Right ventricle myocardium inferior (tissue), 1 donor: ENCODE data around the gene TMPRSS9. TPM values are rescaled to one million over a fixed set of nuclear protein-coding genes. Genes with fewer than 3 reads are reported as not detected.

Experiments used
- ATAC-seq: fragments of 200-7000 bp; cut with Tn5 transposase; one replicate; pipeline ENCODE4 v1.9.1; 2020; ENCODE audit warnings: mild to moderate bottlenecking, moderate library complexity
- DNase-seq: peaks from one replicate; pipeline ENCODE4 v3.0.0; 2021; ENCODE audit errors: missing footprints
- intact Hi-C: fragments of 100-400 bp; cut with DNase I; formaldehyde crosslinking; loops from one replicate; pipeline ENCODE4 v1.11.0; 2022
- total RNA-seq: library from RNA; stranded (reverse); fragmentation: NEBNext Ultra II Directional; extraction: Animal tissue kit (Norgen Biotek cat#: 25700); gene quantifications from one replicate; pipeline ENCODE4 v1.2.1, GENCODE V29; 2021
- donor health status: DM: no; HTN: yes; CAD: no; lungs with severe emphysema.

Gene TMPRSS9
- total RNA-seq, 1 donor from 2014 or later = not detected

- no peak for ATAC-seq
- intact Hi-C loops = no loop called here
- no peak for DNase-seq
Measured at GRCh38 chr19:2424686-2425621, 64.9 kb downstream of the TMPRSS9 start.

GRCh38 chr19:2425622-2426581 lies 65.8 kb downstream of the TMPRSS9 start:
- ATAC-seq (no peak), DNase-seq (peak; percentile 64)
- intact Hi-C loops = no loop called here

DNA sequence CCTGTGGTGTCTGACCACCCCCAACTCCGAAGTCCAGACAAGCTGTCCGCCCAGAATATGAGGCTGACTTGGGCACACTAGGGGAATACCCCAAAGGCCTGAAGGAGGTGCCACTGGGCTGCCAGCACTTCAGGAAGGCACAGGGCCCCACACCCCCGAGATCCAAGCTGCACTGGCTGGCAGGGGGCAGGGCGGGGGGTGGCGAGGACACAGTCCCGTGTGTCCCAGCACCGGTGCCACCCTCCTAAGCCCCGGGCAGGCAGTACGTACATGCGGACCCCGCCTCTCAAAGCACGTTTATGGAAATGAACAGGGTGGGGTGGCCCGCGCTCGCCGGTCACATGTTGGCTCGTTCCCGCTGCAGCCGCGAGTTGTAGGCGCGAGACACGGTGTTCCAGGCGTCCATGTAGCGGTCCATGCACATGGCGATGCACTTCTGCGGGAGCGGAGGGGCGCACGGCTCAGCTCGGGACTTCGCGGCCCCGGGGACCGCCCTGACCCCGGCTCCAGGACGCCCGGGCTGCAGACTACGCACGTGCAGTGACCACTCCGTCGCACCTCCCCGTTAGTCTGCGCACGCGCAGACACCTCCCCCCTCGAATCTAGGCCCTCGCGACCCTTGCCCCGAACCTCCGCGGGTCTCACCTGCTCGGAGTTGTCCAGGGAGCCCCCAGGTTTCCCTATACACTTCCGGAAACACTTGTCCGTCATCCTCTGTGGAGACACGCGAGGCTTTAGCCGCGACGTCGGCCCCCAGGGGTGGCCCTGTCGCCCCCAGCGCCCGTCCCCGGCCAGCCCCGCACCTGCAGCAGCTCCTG lies 66.8 kb downstream of the TMPRSS9 start:
- DNase-seq = no peak
- intact Hi-C loops = loop anchor here (1.0 kb wide), 1 partner anchor 30 kb away; no protein-coding TSS in a partner anchor
- peak; percentile 20 for ATAC-seq

- ATAC-seq (peak; percentile 95), DNase-seq (peak; percentile 99)
- intact Hi-C loops = loop anchor here (1.0 kb wide), 1 partner anchor 30 kb away; no protein-coding TSS in a partner anchor
Measured at GRCh38 chr19:2427429-2428320, 67.6 kb downstream of the TMPRSS9 start, which contains the start of gene TIMM13. Gene TIMM13, minus strand, starts transcription at chr19:2427586. Its CDS starts 53 bp downstream, at chr19:2427533.

- peak; percentile 74 for DNase-seq
- intact Hi-C loops = no loop called here
Measured at GRCh38 chr19:2428321-2428690, 68.2 kb downstream of the TMPRSS9 start.

DNA sequence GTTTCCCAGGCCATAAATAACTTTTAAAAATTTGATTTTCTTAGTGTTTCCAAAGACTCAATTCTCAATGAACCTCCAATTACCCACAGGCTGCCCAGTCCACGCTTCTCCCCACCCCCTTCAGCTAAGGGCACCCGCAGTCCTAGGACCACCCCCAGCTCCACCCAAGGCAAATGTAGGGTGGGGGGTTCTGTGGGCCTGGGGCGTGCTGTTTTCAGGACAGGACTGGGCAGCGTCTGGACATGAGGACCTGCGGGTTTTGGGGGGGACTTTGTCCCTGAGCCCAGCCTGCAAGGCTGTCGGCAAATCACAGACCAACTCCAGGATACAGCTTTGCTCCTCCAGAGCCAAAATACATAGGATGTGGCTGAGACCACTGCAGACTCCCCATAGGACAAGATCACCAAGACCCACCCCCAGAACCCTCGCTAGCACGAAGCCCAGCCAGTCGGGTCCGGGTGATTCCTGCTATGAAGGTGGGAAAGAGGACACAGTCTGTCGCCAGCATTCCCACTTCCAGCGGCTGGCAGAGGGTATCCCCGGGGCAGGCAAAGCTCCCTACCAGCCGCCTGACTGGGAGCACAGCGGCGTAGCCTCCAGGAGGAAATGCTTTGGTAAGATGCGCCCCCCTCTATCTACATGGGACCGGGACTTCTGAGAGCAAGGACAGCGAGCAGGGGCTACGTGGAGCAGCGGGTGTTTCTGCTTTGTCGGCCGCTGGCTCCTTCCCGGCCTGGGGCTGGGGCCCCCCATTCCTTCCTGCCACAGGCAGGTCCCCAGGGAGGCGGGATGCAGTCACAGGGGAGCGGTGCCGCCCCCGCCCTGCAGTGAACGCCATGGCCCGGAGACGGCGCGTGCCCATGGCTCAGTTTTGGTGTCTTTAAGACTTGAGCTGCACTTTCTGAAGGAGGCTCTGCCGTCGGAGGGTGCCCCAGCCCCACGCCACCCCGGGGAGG lies 69.0 kb downstream of the TMPRSS9 start:
- peak; percentile 60 for DNase-seq
- intact Hi-C loops = no loop called here
- no peak for ATAC-seq

More at GRCh38 chr19:2428321-2428690, 68.2 kb downstream of the TMPRSS9 start:
- no peak for ATAC-seq

- intact Hi-C loops = no loop called here
- ATAC-seq (no peak), DNase-seq (peak; percentile 54)
Measured at GRCh38 chr19:2429917-2430535, 70.0 kb downstream of the TMPRSS9 start.

GRCh38 chr19:2431318-2432055 lies 71.4 kb downstream of the TMPRSS9 start:
- ATAC-seq (no peak), DNase-seq (peak; percentile 39)
- intact Hi-C loops = no loop called here

- intact Hi-C loops = no loop called here
Measured at GRCh38 chr19:2432131-2432848, 72.2 kb downstream of the TMPRSS9 start.

DNA sequence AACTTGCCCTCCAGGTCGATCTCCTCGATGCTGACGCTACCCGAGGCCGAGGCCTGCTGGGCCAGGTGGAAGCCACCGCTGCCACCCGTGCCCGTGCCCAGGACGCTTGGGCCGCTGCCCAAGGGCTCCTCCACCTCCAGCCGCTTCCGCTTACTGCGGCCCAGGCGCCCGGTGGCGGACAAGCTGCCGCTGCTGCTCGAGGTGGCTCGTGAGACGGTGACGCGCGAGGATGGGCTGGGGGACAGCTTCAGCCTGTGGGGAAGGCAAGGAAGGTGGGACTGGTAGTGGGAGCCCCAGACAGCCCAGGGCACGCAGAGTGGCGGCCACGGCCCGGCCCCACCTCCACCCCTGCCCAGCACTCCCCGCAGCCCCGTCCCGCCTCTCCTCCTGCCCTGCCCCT lies 73.8 kb downstream of the TMPRSS9 start:
- DNase-seq (no peak), ATAC-seq (no peak)
- intact Hi-C loops = no loop called here

More at GRCh38 chr19:2432131-2432848, 72.2 kb downstream of the TMPRSS9 start:
- ATAC-seq = no peak
- DNase-seq = peak; percentile 60

- ATAC-seq = no peak
- intact Hi-C loops = no loop called here
- peak; percentile 46 for DNase-seq
Measured at GRCh38 chr19:2434267-2434666, 74.2 kb downstream of the TMPRSS9 start.

DNA sequence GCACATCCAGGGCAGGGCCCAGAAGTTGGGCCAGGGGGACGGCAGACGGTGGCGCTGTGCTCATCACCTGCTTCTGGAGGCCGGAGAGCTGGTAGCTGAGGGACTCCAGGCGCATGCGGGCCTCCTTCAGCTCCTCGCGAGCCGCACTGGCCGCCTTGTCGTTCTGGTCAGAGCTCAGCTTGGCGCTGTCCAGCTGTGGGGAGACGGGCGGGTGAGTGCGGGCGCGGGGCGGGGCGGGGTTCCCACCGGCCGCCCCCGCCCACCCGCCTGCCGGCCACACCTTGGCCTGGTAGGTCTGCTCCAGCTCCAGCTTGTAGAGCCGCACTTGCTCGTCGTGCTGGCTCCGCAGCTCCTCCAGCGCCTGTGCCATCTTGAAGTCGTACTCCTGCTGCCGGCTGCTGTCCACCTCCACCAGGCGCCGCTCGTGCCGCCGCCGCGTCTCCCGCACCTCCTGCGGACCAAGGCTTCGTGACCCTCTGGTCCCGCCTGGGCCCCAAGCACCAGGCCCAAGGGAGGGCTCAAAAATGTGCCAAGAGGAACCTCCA lies 74.7 kb downstream of the TMPRSS9 start:
- ATAC-seq (no peak), DNase-seq (peak; percentile 43)
- intact Hi-C loops = no loop called here

- intact Hi-C loops = no loop called here
- DNase-seq (peak; percentile 23), ATAC-seq (no peak)
Measured at GRCh38 chr19:2436384-2436783, 76.3 kb downstream of the TMPRSS9 start.

DNA sequence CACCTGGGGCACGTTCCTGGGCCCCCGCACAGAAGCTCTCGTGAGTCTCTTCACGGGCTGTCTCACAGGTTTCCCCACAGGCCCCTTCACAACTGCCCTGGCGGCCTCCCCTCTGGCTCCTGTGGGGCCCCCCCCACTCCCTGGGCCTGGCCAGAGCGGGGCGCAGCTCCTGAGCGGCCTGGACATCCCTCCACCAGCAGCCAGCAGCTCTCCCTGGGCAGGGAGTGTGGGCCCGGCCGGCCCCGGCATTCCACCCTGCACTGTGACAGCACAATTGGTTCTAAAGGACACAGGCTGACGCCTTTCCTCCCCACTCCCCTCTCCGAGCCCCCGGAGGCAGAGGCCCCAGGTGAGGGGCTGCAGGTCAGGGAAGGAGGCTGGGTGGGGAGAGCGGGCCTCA lies 76.9 kb downstream of the TMPRSS9 start:
- intact Hi-C loops = no loop called here
- DNase-seq (no peak), ATAC-seq (no peak)
